ENCODE results near the gene NBPF1.
A peak's percentile ranks its signal among the peaks of the same experiment; 100 is the strongest.
"Not testable (repeated sequence)": the region's sequence is repeated elsewhere in the genome, so short reads cannot be mapped to it uniquely, and the experiment has no call there.

Gene NBPF1

DNA sequence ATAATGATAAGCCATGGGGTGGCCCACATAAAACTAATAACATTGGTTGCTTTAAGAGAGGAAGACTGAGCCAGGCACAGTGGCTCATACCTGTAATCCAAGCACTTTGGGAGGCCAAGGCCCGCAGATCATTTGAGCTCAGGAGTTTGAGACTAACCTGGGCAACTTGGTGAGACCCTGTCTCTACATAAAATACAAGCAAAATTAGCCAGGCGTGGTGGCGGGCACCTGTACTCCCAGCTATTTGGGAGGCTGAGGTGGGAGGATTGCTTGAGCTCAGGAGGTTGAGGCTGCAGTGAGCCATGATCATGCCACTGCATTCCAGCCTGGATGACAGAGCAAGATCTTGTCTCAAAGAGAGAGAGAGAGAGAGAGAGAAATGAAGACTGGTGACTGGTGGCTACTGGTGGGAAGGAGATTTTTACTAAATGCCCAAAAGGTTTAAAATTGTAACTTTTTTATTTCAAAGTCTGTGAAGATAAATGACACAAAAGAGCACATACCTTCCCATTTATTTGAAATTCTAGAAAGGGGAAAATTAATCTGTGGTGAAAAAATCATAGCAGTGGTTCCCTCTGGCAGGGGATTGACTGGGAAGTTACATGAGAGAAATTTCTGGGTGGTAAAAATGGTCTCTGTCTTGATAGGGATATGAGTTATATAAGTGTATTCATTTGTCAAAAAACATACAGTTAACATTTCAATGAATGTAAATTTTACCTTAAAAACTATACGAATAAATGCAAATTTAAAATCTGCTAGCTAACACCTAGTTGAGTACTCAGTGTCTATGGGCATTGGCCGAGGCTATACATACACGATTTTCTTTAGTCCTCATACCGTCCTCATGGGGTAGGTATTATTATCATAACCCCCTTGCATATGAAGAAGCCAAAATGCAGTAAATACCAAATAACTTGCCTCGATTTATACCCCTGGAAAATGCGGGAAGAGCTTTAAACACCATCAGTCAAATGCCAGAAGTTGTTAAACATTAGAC lies 2.2 kb upstream of the NBPF1 start:
- H3K27me3 Mint-ChIP-seq, result no peaks in the 10 kb centered on the region
- H3K4me3 Mint-ChIP-seq, result no peak overlapping the region
- DNase-seq (no peak), ATAC-seq (no peak)
- no peak overlapping the region for H3K27ac Mint-ChIP-seq
- H3K4me1 Mint-ChIP-seq, result no peaks in the 10 kb centered on the region
- no peaks in the 10 kb centered on the region for H3K9me3 Mint-ChIP-seq

DNA sequence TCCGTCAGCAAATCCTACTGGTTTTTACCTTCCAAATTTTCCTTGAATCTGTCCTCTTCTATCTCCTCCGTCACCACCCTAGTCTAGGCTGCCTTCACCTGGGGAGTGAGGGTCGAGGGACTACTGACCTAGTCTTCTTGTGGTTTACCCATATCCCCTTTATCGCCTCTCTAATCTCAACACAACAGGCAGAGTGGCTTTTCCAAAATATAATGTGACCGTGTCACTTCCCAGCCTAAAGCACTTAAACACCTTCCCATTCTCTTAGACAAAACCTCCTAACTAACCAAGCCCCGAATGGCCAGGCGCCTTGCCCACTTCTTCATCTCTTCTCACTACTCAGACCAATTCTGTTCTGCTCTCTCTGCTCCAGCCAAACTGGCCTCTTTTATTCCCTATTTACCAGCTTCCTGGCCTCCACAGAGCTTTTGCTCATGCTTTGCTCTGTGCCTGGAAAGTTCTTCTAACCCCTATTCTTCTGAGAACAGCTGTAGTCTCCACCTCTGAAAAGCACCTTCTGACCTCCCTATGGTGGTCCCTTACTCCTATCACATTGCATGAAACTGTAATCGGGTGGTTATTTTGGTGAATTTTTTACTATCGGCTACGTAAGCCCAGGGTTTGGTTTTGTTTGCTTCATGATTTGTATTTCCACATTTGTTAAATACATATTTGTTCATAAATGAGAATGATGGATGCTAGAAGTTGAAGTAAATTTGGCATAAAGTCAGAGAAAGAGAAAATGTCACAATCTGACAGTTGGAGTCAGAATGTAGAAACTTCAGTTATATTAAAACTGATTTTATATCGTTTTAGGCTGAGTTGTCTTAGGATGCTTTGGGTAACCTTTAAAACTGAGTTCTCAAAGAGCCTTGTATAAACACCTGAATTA lies 1.2 kb upstream of the NBPF1 start:
- H3K9me3 Mint-ChIP-seq, result no peaks in the 10 kb centered on the region
- ATAC-seq, result no peak

DNA sequence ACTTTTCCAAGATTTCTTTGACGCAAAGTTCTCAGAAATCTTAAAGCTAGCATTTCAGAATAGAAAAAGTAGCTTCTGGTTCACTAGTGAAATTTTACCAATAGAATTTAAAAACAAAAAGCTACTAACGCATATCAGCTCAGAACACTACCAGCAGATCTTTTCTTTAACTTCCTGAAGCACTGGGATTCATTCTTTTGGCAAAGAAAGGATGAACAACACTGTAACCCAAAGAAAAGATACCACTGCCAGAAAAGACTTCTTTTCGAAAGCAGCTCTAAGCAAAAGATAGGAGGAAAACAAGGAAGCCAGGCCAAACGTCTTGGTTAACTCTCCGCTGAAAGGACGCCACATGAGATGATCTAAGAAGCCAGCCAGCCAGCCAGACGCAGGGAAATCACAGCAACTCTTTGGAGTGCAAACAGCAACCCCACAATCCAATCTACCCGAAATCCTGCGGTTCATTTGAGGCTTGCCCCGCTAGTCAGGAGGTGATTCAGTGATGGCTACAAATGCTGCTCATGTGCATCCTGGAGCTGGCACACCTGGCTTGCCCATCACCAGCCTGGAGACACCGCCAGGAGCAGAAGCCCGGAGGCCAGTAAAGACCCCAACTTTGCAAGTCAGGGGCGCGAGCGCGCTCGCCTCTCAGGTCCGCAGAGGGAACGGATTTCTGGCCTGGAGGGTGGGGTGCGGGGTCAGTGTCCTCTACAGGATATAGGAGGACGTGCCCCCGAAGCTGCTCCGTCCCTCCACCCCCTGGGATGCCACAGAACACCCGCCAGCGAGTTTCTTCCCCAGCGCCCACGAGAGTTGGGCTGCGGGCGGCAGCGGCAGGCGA lies 812 bp downstream of the NBPF1 start:
- no peaks in the 10 kb centered on the region for H3K4me1 Mint-ChIP-seq
- peak; percentile 40 for ATAC-seq

More for the DNA sequence above, 1.2 kb upstream of the NBPF1 start:
- H3K4me3 Mint-ChIP-seq, result no peak overlapping the region
- H3K27me3 Mint-ChIP-seq, result no peaks in the 10 kb centered on the region
- DNase-seq, result no peak
- no peak overlapping the region for H3K27ac Mint-ChIP-seq
- no peaks in the 10 kb centered on the region for H3K4me1 Mint-ChIP-seq

DNA sequence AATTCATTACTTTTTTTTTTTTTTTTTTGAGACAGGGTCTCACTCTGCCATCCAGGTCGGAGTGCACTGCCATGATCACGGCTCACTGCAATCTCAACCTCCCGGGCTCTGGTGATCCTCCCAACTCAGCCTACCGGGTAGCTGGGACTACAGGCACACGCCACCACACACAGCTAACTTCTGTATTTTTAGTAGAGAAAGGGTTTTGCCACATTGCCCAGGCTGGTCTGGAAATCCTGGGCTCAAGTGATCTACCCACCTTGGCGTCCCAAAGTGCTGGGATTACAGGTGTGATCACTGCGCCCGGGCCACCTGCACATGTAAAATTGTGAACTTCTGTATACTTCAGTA lies 1.4 kb downstream of the NBPF1 start:
- H3K4me1 Mint-ChIP-seq, DNase-seq, H3K27me3 Mint-ChIP-seq, H3K9me3 Mint-ChIP-seq, H3K27ac Mint-ChIP-seq, ATAC-seq, H3K4me3 Mint-ChIP-seq: not testable (repeated sequence)

More for the DNA sequence above, 812 bp downstream of the NBPF1 start:
- Mint-ChIP-seq H3K27me3 (no peaks in the 10 kb centered on the region), H3K9me3 (no peaks in the 10 kb centered on the region), H3K4me3 (no peak overlapping the region), H3K27ac (no peak overlapping the region)
- DNase-seq, result peak; percentile 53 to 57

DNA sequence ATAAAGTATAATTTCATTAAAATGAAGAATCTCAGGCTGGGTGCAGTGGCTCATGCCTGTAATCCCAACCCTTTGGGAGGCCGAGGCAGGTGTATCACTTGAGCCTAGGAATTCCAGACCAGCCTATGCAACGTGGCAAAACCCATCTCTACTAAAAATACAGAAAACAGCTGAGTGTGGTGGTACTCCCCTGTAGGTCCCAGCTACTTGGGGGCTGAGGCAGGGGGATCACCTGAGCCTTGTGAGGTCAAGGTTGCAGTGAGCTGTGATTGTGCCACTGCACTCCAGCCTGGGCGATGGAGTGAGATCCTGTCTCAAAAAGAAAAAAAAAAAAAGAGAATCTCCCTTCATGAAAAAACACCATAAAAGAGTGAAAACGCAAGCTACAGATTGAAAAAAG lies 2.2 kb downstream of the NBPF1 start:
- ATAC-seq, H3K4me1 Mint-ChIP-seq, H3K4me3 Mint-ChIP-seq, H3K27ac Mint-ChIP-seq, H3K27me3 Mint-ChIP-seq, DNase-seq, H3K9me3 Mint-ChIP-seq: not testable (repeated sequence)

DNA sequence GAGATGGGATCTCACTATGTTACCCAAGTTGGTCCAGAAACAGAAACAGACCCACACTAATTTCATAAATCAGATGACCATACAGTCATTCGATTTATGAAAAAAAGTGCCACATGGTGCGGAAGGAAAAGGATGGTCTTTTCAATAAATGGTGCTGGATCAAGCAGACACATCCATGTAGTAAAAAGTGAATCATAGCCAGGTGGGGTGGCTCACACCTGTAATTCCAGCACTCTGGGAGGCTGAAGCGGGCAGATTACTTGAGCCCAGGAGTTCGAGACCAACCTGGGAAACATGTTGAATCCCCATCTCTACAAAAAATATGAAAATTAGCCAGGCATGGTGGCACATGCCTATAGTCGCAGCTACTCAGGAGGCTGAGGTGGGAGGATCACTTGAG lies 2.8 kb downstream of the NBPF1 start:
- not testable (repeated sequence) for DNase-seq, ATAC-seq, H3K27ac Mint-ChIP-seq, H3K27me3 Mint-ChIP-seq, H3K9me3 Mint-ChIP-seq, H3K4me1 Mint-ChIP-seq, H3K4me3 Mint-ChIP-seq

DNA sequence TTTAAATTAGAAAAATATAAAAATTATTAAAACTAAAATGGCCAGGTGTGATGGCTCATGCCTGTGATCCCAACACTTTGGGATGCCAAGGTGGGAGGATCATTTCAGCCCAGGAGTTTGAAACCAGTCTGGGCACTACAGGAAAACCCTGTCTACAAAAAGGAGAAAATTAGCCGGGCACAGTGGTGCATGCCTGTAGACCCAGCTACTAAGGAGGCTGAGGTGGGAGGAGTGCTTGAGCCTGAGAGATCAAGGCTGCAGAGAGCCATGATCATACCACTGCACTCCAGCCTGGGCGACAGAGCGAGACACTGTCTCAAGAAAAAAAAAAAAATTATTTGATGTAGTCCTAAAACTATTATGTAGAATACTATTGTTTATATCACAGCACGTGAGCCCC lies 3.6 kb downstream of the NBPF1 start:
- not testable (repeated sequence) for H3K9me3 Mint-ChIP-seq, ATAC-seq, H3K27ac Mint-ChIP-seq, H3K4me3 Mint-ChIP-seq, H3K4me1 Mint-ChIP-seq, DNase-seq, H3K27me3 Mint-ChIP-seq

DNA sequence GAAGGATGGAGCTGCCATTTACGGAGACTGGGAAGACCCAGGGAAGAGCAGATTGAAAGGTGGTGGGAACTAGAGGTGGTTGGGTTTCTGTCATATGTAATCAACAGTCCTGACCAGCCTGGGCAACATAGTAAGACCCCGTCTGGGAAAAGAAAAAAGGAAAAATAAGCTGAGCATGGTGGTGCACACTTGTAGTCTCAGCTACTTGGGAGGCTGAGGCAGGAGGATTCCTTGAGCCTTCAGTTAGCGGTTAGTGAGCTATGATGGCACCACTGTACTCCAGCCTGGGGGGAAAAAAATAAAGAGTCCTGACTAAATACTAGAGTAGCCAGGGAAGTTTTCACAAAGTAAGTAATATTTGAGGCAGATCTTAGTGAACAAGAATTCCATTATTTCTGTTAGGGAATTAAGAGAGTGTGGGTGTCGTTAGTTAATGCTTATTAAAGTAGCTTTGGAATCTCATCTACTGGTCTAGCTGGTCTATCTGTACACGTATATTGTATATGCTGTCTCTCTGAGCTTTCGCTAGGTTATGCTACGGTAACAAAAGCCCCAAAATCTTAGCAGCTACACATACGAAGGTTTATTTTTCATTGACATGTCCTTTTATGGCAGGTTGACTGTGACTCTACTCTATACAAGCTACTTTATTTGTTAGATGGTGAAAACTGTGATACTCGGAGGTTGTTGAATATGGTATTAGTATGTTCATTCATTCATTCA lies 4.4 kb downstream of the NBPF1 start:
- Mint-ChIP-seq H3K27ac (no peak overlapping the region), H3K4me3 (no peak overlapping the region), H3K9me3 (no peaks in the 10 kb centered on the region), H3K4me1 (no peaks in the 10 kb centered on the region), H3K27me3 (no peaks in the 10 kb centered on the region)
- ATAC-seq, result no peak
- DNase-seq, result no peak

DNA sequence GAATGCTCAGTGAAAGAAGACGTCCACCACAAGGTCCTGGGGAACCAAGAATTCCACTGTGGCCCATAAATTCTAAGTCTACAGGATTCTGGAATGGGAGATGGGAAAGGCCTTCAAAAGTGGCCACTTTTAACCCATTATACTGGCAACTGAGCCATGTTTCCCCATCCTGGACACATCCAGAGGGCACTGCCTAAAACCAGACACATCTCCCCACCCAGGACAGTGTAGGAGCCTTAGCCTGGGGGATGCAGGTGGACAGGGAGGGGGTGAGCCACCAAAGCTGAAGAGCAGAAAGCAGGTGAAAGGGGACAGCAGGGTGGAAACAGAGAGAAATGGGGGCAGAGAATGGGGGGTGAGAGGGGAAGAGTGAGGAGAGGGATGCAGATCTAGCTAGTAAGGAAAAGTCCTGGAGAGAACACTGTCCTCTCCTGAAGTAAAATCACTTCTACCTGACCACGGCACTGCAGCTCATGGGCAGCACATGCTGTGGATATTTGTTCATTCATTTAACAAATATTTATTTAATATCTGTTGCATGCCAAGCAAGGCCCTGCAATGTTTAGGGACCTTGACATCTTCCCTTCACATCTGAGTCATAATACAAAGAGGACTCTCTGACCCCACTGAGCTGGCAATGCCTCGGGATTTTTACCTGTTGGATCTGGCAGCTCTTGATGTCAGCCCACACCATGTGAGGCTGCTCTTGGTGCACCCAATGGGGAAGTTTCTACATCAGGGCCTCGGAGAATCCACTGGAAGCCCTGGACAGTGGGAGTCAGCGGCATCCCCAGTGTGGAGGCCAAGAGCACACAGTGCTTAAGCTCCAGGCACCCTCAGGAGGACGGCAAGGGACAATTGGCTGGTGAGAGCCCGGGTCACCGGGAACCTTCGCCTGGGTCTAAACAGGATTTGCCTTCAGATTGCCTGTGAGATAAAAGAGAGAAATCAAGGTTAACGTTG lies 5.2 kb downstream of the NBPF1 start:
- not testable (repeated sequence) for DNase-seq, H3K9me3 Mint-ChIP-seq, H3K4me3 Mint-ChIP-seq, H3K27ac Mint-ChIP-seq, H3K4me1 Mint-ChIP-seq, ATAC-seq, H3K27me3 Mint-ChIP-seq

DNA sequence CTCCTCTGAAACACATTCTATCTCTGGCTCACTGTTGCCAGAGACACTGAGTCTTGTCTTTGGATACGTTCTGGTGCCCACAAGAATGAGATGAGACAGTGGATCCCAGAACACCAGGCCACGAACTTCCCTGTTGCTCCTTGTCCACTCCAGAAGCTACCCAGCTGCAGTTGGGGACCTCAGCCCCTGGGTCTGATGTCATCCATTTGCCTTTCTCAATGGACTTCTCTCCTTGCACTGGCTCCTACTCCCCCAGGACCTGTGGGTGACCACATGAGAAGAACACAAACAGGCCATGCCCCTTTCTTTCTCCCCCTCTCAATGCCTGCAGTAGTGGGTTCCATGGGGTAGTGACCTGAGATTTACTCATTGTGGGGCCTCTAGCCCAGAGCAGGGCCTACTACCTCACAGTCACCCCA lies 5.9 kb downstream of the NBPF1 start:
- no peak overlapping the region for H3K27ac Mint-ChIP-seq
- H3K27me3 Mint-ChIP-seq, result no peaks in the 10 kb centered on the region
- ATAC-seq, result no peak
- H3K9me3 Mint-ChIP-seq, result no peaks in the 10 kb centered on the region
- no peak for DNase-seq
- no peak overlapping the region for H3K4me3 Mint-ChIP-seq
- no peaks in the 10 kb centered on the region for H3K4me1 Mint-ChIP-seq

DNA sequence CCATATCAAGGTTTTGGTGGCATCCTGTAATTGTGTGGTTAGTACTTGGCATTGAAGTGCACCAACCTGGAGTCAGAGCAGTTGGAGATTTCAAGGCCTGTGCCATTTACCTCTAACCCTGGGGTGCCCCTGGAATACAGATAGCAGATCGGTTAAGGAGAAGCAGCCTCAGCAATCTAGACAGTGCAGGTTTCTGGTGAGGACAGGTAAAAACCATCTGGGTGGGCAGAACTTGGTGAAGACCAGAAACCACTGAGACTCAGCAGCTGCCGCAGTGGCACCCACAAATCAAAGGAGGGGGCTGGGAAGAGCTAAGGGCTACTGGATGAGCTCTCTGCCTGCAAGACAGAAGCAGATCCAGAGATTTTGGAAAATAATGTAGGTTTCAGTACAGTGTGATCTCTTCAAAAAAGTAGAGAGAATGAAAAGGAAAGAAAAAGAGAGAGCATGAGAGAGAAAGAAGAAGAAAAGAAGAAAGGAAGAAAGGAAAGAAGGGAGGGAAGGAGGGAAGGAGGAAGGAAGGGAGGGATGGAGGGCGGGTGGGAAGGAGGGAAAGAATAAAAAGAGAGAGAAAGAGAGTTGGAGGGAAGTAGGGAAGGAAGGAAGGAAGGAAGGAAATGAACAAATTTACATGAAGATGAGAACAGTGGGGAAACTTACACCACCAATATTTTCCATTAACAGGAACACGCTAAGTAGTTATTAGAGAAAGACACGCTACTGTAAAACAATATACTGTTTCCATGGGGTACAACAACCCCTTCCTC lies 6.5 kb downstream of the NBPF1 start:
- H3K27me3 Mint-ChIP-seq, H3K27ac Mint-ChIP-seq, H3K4me3 Mint-ChIP-seq, H3K4me1 Mint-ChIP-seq, ATAC-seq, DNase-seq, H3K9me3 Mint-ChIP-seq: not testable (repeated sequence)

DNA sequence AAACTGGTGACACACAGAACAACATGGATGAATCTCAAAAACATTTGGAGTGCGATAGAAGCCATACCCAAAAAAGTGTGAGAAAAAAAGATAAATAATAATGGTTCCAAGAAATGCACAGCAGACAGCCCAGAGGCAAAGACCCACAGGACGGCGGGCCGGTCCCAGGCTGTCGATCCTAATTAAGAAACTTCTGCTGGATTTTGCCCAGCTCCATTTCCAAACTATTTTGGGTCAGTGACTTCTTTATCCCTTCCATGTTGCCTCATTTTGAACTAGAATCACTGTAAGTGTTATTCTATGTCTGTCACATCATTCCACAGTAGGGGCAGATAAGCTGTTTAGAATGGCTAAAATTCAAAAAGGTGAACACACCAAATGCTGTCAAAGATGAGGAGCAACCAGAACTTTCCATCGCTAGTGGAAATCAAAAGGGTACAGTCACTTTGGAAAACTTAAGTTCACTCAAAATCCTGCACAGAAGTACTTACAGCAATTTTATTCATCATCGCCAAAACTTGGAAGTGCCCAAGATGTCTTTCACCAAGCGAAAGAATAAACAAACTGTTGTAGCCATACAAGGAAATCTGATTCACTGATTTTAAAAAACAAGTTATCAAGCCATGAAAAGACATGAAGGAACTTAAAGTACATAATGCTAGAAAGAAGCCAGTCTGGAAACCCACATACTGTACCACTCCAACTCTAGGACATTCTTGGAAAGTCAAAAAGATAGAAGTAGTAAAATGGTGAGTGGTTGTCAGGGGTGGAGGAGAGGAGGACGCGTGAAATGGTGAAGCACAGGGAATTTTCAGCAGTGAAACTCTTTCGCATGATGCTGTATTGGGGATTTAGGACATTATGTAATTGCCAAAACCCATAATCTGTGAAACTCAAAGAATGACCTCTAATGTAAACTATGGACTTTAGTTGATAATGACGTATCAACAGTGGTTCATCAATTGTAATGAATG lies 7.5 kb downstream of the NBPF1 start:
- ATAC-seq, result no peak

More for the DNA sequence above, 7.5 kb downstream of the NBPF1 start:
- Mint-ChIP-seq H3K9me3 (no peaks in the 10 kb centered on the region), H3K27me3 (no peaks in the 10 kb centered on the region), H3K27ac (no peak overlapping the region), H3K4me3 (no peak overlapping the region), H3K4me1 (no peaks in the 10 kb centered on the region)
- DNase-seq, result no peak

Data from stimulated activated naive CD8-positive, alpha-beta T cell treated with anti-CD3 and anti-CD28 coated beads, Interleukin-15, amount 100 ng/mL, for 72 hours (primary cell).